ENCODE results near the gene OR2T2. TPM values are rescaled to one million over a fixed set of nuclear protein-coding genes. Genes with fewer than 3 reads are reported as not detected.
"Not testable (repeated sequence)": the region's sequence is repeated elsewhere in the genome, so short reads cannot be mapped to it uniquely, and the experiment has no call there.

OR2T2 gene
- not detected in 2 replicates for polyA plus RNA-seq (2011; rRNA removed)
- not detected in 2 replicates for polyA minus RNA-seq (2011; rRNA and poly(A)+ RNA removed)

- CTCF ChIA-PET; DNase-seq (ENCODE audit: low read depth): not testable (repeated sequence)
Measured at GRCh38 chr1:248445399-248445798, at the start of gene OR2T2. TSS of gene OR2T2 (plus strand) at chr1:248445637. CDS start at chr1:248452798, 7,161 bp downstream.

DNA sequence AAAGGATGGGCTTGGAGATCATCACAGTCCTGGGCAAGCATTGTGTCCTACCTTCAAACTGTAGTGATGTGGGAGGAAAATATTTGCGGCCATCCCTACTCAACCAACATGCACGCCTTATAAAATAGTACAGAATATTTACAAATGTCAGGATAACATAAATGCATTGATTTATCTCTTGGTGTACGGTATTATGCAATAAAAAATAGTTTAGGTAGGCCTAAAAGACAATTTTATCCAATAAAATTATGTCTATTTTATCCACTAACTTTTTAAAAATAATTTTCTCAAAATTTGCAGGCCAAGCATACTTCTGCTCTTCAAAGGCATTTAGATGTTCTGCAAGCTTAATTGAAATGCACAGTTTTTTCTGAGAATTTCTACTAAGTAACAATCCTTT, 42.7 kb upstream of the OR2T2 start, which contains the start of gene OR2T1:
Gene OR2T1, plus strand, starts transcription at position 301 of the 400 bp plus-strand sequence. CDS start 3,100 bp downstream, outside the sequence.
- no peak for DNase-seq (ENCODE audit: low read depth)
- no peaks in the 10 kb centered on the region for H3K36me3 ChIP-seq (ENCODE audit: control insufficient read depth, insufficient read depth, low read length)
- H3K4me3 ChIP-seq (ENCODE audit: low read depth, low read length) = no peak within 1 kb of the TSS
- H3K27me3 ChIP-seq (ENCODE audit: control insufficient read depth, insufficient read depth, low read length) = no peaks in the 10 kb centered on the region
- POLR2A ChIA-PET = no interaction called here
- TF ChIP-seq, protein P1, sequence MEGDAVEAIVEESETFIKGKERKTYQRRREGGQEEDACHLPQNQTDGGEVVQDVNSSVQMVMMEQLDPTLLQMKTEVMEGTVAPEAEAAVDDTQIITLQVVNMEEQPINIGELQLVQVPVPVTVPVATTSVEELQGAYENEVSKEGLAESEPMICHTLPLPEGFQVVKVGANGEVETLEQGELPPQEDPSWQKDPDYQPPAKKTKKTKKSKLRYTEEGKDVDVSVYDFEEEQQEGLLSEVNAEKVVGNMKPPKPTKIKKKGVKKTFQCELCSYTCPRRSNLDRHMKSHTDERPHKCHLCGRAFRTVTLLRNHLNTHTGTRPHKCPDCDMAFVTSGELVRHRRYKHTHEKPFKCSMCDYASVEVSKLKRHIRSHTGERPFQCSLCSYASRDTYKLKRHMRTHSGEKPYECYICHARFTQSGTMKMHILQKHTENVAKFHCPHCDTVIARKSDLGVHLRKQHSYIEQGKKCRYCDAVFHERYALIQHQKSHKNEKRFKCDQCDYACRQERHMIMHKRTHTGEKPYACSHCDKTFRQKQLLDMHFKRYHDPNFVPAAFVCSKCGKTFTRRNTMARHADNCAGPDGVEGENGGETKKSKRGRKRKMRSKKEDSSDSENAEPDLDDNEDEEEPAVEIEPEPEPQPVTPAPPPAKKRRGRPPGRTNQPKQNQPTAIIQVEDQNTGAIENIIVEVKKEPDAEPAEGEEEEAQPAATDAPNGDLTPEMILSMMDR (IDR thresholded peaks at IDR 0.05; ENCODE audit: insufficient read depth, low read depth, low read length) = no peak
- CTCF ChIA-PET = no interaction called here

More at GRCh38 chr1:248445399-248445798, at the start of gene OR2T2:
- H3K27me3 ChIP-seq (ENCODE audit: control insufficient read depth, insufficient read depth, low read length); POLR2A ChIA-PET; H3K36me3 ChIP-seq (ENCODE audit: control insufficient read depth, insufficient read depth, low read length); H3K4me3 ChIP-seq (ENCODE audit: low read depth, low read length): not testable (repeated sequence)

- TF ChIP-seq, protein P1 (IDR thresholded peaks at IDR 0.05; ENCODE audit: insufficient read depth, low read depth, low read length) = no peak
- Histone ChIP-seq H3K36me3 (ENCODE audit: control insufficient read depth, insufficient read depth, low read length) (no peaks in the 10 kb centered on the region), H3K4me3 (ENCODE audit: low read depth, low read length) (no peak overlapping the region), H3K27me3 (ENCODE audit: control insufficient read depth, insufficient read depth, low read length) (no peaks in the 10 kb centered on the region)
- POLR2A ChIA-PET = no interaction called here
- CTCF ChIA-PET = no interaction called here
- no peak for DNase-seq (ENCODE audit: low read depth)
Measured at GRCh38 chr1:248404024-248404423, 41.4 kb upstream of the OR2T2 start.

- ChIA-PET POLR2A (no interaction called here), CTCF (no interaction called here)
- Histone ChIP-seq H3K4me3 (ENCODE audit: low read depth, low read length) (no peak overlapping the region), H3K36me3 (ENCODE audit: control insufficient read depth, insufficient read depth, low read length) (no peaks in the 10 kb centered on the region), H3K27me3 (ENCODE audit: control insufficient read depth, insufficient read depth, low read length) (no peaks in the 10 kb centered on the region)
- DNase-seq (ENCODE audit: low read depth) = no peak
- TF ChIP-seq, protein P1 (IDR thresholded peaks at IDR 0.05; ENCODE audit: insufficient read depth, low read depth, low read length) = no peak
Measured at GRCh38 chr1:248406721-248407692, 38.4 kb upstream of the OR2T2 start.

- CTCF ChIA-PET = no interaction called here
- no peaks in the 10 kb centered on the region for H3K27me3 ChIP-seq (ENCODE audit: control insufficient read depth, insufficient read depth, low read length)
- POLR2A ChIA-PET = no interaction called here
- H3K4me3 ChIP-seq (ENCODE audit: low read depth, low read length) = no peak overlapping the region
- H3K36me3 ChIP-seq (ENCODE audit: control insufficient read depth, insufficient read depth, low read length) = no peaks in the 10 kb centered on the region
- TF ChIP-seq, protein P1 (IDR thresholded peaks at IDR 0.05; ENCODE audit: insufficient read depth, low read depth, low read length) = no peak
- no peak for DNase-seq (ENCODE audit: low read depth)
Measured at GRCh38 chr1:248416226-248416625, 29.2 kb upstream of the OR2T2 start.
